HCT116 (cell line): Measurements from ENCODE around the gene NAV3. TPM values are rescaled to one million over a fixed set of nuclear protein-coding genes. Genes with fewer than 3 reads are reported as not detected.

ENCODE experiments used
- ATAC-seq: fragments of 200-7000 bp; cut with Tn5 transposase; 2 replicates; pipeline ENCODE4 v1.9.1; 2020; ENCODE audit warnings: mild to moderate bottlenecking, moderate library complexity
- BruUV-seq: library from RNA; stranded (reverse); fragments of 400-500 nt; replicated peaks from 2 replicates; lab custom pipeline; 2021; lab: Mats Ljungman, UMichigan
- CTCF ChIA-PET: fragments of 300-600 bp; sonication (Branson Sonifier 250); formaldehyde crosslinking; loops from one replicate; lab custom pipeline; 2021; ENCODE audit warnings: antibody characterized with exemption; lab: Charles Lee
- POLR2A ChIA-PET: fragments of 300-600, 350-600 bp; sonication (Branson Sonifier 250); formaldehyde crosslinking; loops from one replicate; lab custom pipeline; 2021; ENCODE audit warnings: antibody characterized with exemption; lab: Charles Lee
- RAD21 ChIA-PET, 2 experiments: fragments of 300-600 bp; sonication (Branson Sonifier 250); formaldehyde crosslinking; loops; one replicate each; lab custom pipeline; 2023; ENCODE audit warnings: low total read pairs in 2 of 2; ENCODE audit not compliant: uncharacterized antibody in 2 of 2, unreplicated experiment in 2 of 2, low non-redundant PET in 1 of 2; lab: Charles Lee
- DNase-seq: peaks from one replicate; pipeline ENCODE4 v3.0.0-alpha.2; 2010; ENCODE audit warnings: low read depth, low spot score
- H2AFZ ChIP-seq: fragments of 200-600 bp; shearing (Covaris generic), sonication (generic); 2 replicates; pipeline ENCODE4 v1.6.1; 2017; ENCODE audit warnings: low read depth, mixed run types, mixed read lengths, antibody characterized with exemption, low read length; ENCODE audit not compliant: poor library complexity, severe bottlenecking
- H3K27ac ChIP-seq: 2 replicates; pipeline ENCODE4 v1.5.1; 2012; ENCODE audit warnings: low read depth, low read length
- H3K27me3 ChIP-seq: fragments of 200-600 bp; sonication (generic); 2 replicates; pipeline ENCODE4 v1.6.1; 2016; ENCODE audit warnings: mixed run types, low read length, mixed read lengths; ENCODE audit not compliant: insufficient read depth
- H3K36me3 ChIP-seq, 2 experiments: fragments of 200-500 bp in 1 of 2; fragments of 200-600 bp in 1 of 2; sonication (Bioruptor generic) in 1 of 2; sonication (generic) in 1 of 2; 2 replicates each; pipeline versions ENCODE4 v1.5.1 to v1.6.1; 2014 to 2016; ENCODE audit warnings: low read length in 2 of 2, inconsistent platforms in 1 of 2, mixed read lengths in 1 of 2, mixed run types in 1 of 2; ENCODE audit not compliant: insufficient read depth in 2 of 2, control insufficient read depth in 1 of 2
- H3K4me1 ChIP-seq, 2 experiments: fragments of 200-600 bp in 1 of 2; sonication (generic) in 1 of 2; 2 replicates each; pipeline versions ENCODE4 v1.5.1 to v1.6.1; 2012 to 2017; ENCODE audit warnings: low read length in 2 of 2, inconsistent platforms in 1 of 2, mild to moderate bottlenecking in 1 of 2, mixed read lengths in 1 of 2, mixed run types in 1 of 2, moderate library complexity in 1 of 2; ENCODE audit not compliant: insufficient read depth in 2 of 2, control insufficient read depth in 1 of 2
- H3K4me2 ChIP-seq: fragments of 200-600 bp; sonication (generic); 2 replicates; pipeline ENCODE4 v1.6.1; 2017; ENCODE audit warnings: mixed run types, low read length, mixed read lengths
- H3K4me3 ChIP-seq, 2 experiments: fragments of 200-600 bp in 1 of 2; sonication (generic) in 1 of 2; replicated peaks in 1 of 2; 2 replicates each; pipeline ENCODE4 v1.5.1; 2011 to 2016; ENCODE audit warnings: low read length in 2 of 2, control low read depth in 1 of 2, low read depth in 1 of 2, mild to moderate bottlenecking in 1 of 2, mixed read lengths in 1 of 2, mixed run types in 1 of 2
- H3K79me2 ChIP-seq: fragments of 200-600 bp; sonication (generic); 2 replicates; pipeline ENCODE4 v1.6.1; 2017; ENCODE audit warnings: mild to moderate bottlenecking, mixed run types, low read length, moderate library complexity, mixed read lengths; ENCODE audit not compliant: insufficient read depth
- H3K9ac ChIP-seq: fragments of 200-600 bp; sonication (generic); 2 replicates; pipeline ENCODE4 v1.6.1; 2016; ENCODE audit warnings: low read length, mixed read lengths
- H3K9me2 ChIP-seq: fragments of 200-600 bp; sonication (generic), shearing (Covaris generic); 2 replicates; pipeline ENCODE4 v1.6.1; 2017; ENCODE audit warnings: mixed run types, mild to moderate bottlenecking, moderate library complexity; ENCODE audit not compliant: insufficient read depth
- H3K9me3 ChIP-seq, 2 experiments: fragments of 200-500 bp in 1 of 2; fragments of 200-600 bp in 1 of 2; sonication (Bioruptor generic) in 1 of 2; sonication (generic) in 1 of 2; 2 replicates each; pipeline ENCODE4 v1.6.1; 2014 to 2017; ENCODE audit warnings: low read length in 2 of 2, mixed read lengths in 2 of 2, inconsistent platforms in 1 of 2, low read depth in 1 of 2, mild to moderate bottlenecking in 1 of 2, mixed run types in 1 of 2, moderate library complexity in 1 of 2; ENCODE audit not compliant: control insufficient read depth in 1 of 2, insufficient read depth in 1 of 2
- H4K20me1 ChIP-seq: fragments of 200-600 bp; sonication (generic), shearing (Covaris generic); 2 replicates; pipeline ENCODE4 v1.6.1; 2017; ENCODE audit warnings: mixed run types, mild to moderate bottlenecking, moderate library complexity; ENCODE audit not compliant: insufficient read depth
- CEBPB ChIP-seq: IDR thresholded peaks from 2 replicates; pipeline ENCODE4 v1.6.1; 2012; ENCODE audit warnings: low read depth
- EZH2 ChIP-seq: fragments of 200-600 bp; sonication (generic); IDR thresholded peaks from 2 replicates; pipeline ENCODE4 v1.6.1; 2017; ENCODE audit warnings: antibody characterized with exemption, mixed run types
- JUND ChIP-seq: IDR thresholded peaks from 2 replicates; pipeline ENCODE4 v1.6.1; 2012
- POLR2A ChIP-seq: IDR thresholded peaks from 2 replicates; pipeline ENCODE4 v1.7.0; 2011; ENCODE audit warnings: borderline replicate concordance; ENCODE audit not compliant: insufficient read depth, insufficient read length; ENCODE audit errors: extremely low read depth
- REST ChIP-seq: IDR thresholded peaks from 2 replicates; pipeline ENCODE4 v1.6.1; 2012; ENCODE audit warnings: low read depth
- YY1 ChIP-seq: IDR thresholded peaks from 2 replicates; pipeline ENCODE4 v1.6.1; 2011; ENCODE audit warnings: low read length, low read depth, moderate library complexity, mild to moderate bottlenecking; ENCODE audit not compliant: insufficient replicate concordance; ENCODE audit errors: extremely low read depth
- ZBTB33 ChIP-seq: IDR thresholded peaks from 2 replicates; pipeline ENCODE4 v1.6.1; 2011; ENCODE audit warnings: mild to moderate bottlenecking, low read length, moderate library complexity; ENCODE audit not compliant: insufficient replicate concordance; ENCODE audit errors: extremely low read depth
- intact Hi-C: fragments of 100-400 bp; cut with micrococcal nuclease; formaldehyde crosslinking; loops from 2 replicates; pipeline ENCODE4 v1.10.0; 2022
- total RNA-seq: library from RNA; stranded (reverse); gene quantifications from one replicate; pipeline ENCODE4 v1.2.1, GENCODE V29; 2021; ENCODE audit not compliant: unreplicated experiment
- TF ChIP-seq, protein P1 (sequence below), 3 experiments: fragments of 200-600 bp in 1 of 3; sonication (generic) in 1 of 3; IDR thresholded peaks in 2 of 3; conservative IDR thresholded peaks in 1 of 3; 2 replicates each; pipeline ENCODE4 v1.5.1; 2012 to 2017; ENCODE audit warnings: low read depth in 2 of 3, low read length in 2 of 3, antibody characterized with exemption in 1 of 3, borderline replicate concordance in 1 of 3, control low read depth in 1 of 3, mild to moderate bottlenecking in 1 of 3, mixed read lengths in 1 of 3, mixed run types in 1 of 3, moderate library complexity in 1 of 3; ENCODE audit not compliant: insufficient read depth in 1 of 3

Gene NAV3
- total RNA-seq, 1 experiment from 2014 or later, result 7.8 TPM

GRCh38 chr12:77817276-77817675 lies 13.4 kb upstream of the NAV3 start:
- Histone ChIP-seq H3K4me2 (no peak overlapping the region), H3K79me2 (no peaks in the 10 kb centered on the region), H4K20me1 (no peaks in the 10 kb centered on the region), H3K9ac (no peak overlapping the region), H3K9me3 (no peaks in the 10 kb centered on the region), H2AFZ (no peak overlapping the region), H3K4me3 (no peak overlapping the region), H3K4me1 (no peaks in the 10 kb centered on the region), H3K9me2 (no peaks in the 10 kb centered on the region), H3K27ac (no peak overlapping the region), H3K27me3 (no peaks in the 10 kb centered on the region), H3K36me3 (no peaks in the 10 kb centered on the region)
- ATAC-seq (no peak), DNase-seq (no peak)
- TF ChIP-seq EZH2, result no peak
- TF ChIP-seq, protein P1, sequence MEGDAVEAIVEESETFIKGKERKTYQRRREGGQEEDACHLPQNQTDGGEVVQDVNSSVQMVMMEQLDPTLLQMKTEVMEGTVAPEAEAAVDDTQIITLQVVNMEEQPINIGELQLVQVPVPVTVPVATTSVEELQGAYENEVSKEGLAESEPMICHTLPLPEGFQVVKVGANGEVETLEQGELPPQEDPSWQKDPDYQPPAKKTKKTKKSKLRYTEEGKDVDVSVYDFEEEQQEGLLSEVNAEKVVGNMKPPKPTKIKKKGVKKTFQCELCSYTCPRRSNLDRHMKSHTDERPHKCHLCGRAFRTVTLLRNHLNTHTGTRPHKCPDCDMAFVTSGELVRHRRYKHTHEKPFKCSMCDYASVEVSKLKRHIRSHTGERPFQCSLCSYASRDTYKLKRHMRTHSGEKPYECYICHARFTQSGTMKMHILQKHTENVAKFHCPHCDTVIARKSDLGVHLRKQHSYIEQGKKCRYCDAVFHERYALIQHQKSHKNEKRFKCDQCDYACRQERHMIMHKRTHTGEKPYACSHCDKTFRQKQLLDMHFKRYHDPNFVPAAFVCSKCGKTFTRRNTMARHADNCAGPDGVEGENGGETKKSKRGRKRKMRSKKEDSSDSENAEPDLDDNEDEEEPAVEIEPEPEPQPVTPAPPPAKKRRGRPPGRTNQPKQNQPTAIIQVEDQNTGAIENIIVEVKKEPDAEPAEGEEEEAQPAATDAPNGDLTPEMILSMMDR (IDR thresholded peaks at IDR 0.05 in 2 of 3, conservative IDR thresholded peaks at IDR 0.05 in 1 of 3; ENCODE audit: borderline replicate concordance in 1 of 3, insufficient read depth in 1 of 3, low read depth in 2 of 3, low read length in 2 of 3), result no peak
- TF ChIP-seq JUND, result no peak
- no peak for TF ChIP-seq REST
- no peak for TF ChIP-seq YY1
- TF ChIP-seq CEBPB, result no peak
- TF ChIP-seq ZBTB33, result no peak
- no peak for TF ChIP-seq POLR2A
- intact Hi-C loops, result no loop called here
- ChIA-PET CTCF (no interaction called here), POLR2A (no interaction called here), RAD21 (no interaction called here)
- BruUV-seq, result no TSS peak
